ENCODE results near the gene HCFC1R1. TPM values are rescaled to one million over a fixed set of nuclear protein-coding genes. Genes with fewer than 3 reads are reported as not detected.

HCFC1R1 gene
- total RNA-seq, 2 experiments from 2014 or later: 24.2 to 24.8 TPM

- CTCF ChIA-PET: interaction anchor here (1.2 to 2.1 kb wide), 2 partner anchors 8 to 54 kb away, joined by 3 to 6 read pairs; no protein-coding TSS in a partner anchor
- no peak overlapping the region for H3K4me3 Mint-ChIP-seq
- peaks cover 14% of the 10 kb centered on the region for H3K4me1 Mint-ChIP-seq (ENCODE audit: low read depth)
- H3K27me3 Mint-ChIP-seq: peaks cover 5% of the 10 kb centered on the region
- TF ChIP-seq, protein P1, sequence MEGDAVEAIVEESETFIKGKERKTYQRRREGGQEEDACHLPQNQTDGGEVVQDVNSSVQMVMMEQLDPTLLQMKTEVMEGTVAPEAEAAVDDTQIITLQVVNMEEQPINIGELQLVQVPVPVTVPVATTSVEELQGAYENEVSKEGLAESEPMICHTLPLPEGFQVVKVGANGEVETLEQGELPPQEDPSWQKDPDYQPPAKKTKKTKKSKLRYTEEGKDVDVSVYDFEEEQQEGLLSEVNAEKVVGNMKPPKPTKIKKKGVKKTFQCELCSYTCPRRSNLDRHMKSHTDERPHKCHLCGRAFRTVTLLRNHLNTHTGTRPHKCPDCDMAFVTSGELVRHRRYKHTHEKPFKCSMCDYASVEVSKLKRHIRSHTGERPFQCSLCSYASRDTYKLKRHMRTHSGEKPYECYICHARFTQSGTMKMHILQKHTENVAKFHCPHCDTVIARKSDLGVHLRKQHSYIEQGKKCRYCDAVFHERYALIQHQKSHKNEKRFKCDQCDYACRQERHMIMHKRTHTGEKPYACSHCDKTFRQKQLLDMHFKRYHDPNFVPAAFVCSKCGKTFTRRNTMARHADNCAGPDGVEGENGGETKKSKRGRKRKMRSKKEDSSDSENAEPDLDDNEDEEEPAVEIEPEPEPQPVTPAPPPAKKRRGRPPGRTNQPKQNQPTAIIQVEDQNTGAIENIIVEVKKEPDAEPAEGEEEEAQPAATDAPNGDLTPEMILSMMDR (IDR thresholded peaks at IDR 0.05): no peak
- ATAC-seq: no peak
- no peak overlapping the region for H3K27ac Mint-ChIP-seq
- intact Hi-C loops (cut with micrococcal nuclease): no loop called here
- POLR2A ChIA-PET: interaction anchor here (1.5 to 1.7 kb wide), 2 partner anchors 17 to 28 kb away, joined by 3 to 5 read pairs; no protein-coding TSS in a partner anchor
- no peaks in the 10 kb centered on the region for H3K9me3 Mint-ChIP-seq
- peaks cover 48% of the 10 kb centered on the region for H3K36me3 Mint-ChIP-seq (ENCODE audit: low read depth)
- no peak for DNase-seq
Observed at GRCh38 chr16:2973093-2973492, 50.6 kb downstream of the HCFC1R1 start.

Other genes with a start within 250 kb of the HCFC1R1 start
- gene ELOB, start 246.7 kb downstream of the HCFC1R1 start, total RNA-seq: 100 to 1,000 TPM; 174 to 178 TPM
- under 1 TPM in 1 of 2 experiments, not detected in 1; 0.29 TPM for gene PRSS33, start 236.4 kb downstream of the HCFC1R1 start, total RNA-seq
- not detected for gene PRSS41, start 225.5 kb downstream of the HCFC1R1 start, total RNA-seq
- 10 to 100 TPM; 11.3 to 12.5 TPM for gene PRSS21, start 206.7 kb downstream of the HCFC1R1 start, total RNA-seq
- gene ZG16B, start 193.6 kb downstream of the HCFC1R1 start, total RNA-seq: 1 to 10 TPM in 1 of 2 experiments, under 1 TPM in 1; 0.97 to 2.1 TPM
- not detected for gene PRSS22, start 165.8 kb downstream of the HCFC1R1 start, total RNA-seq
- gene FLYWCH2, start 140.7 kb downstream of the HCFC1R1 start, total RNA-seq: 10 to 100 TPM; 18.9 to 19.3 TPM
- 10 to 100 TPM; 33.4 to 34.9 TPM for gene FLYWCH1, start 112.0 kb downstream of the HCFC1R1 start, total RNA-seq
- under 1 TPM in 1 of 2 experiments, not detected in 1; 0.22 TPM for gene KREMEN2, start 59.7 kb downstream of the HCFC1R1 start, total RNA-seq
- gene PAQR4, start 54.6 kb downstream of the HCFC1R1 start, total RNA-seq: 10 to 100 TPM; 29.4 to 30.4 TPM
- 100 to 1,000 TPM; 121 to 123 TPM for gene PKMYT1, start 43.5 kb downstream of the HCFC1R1 start, total RNA-seq
- gene CLDN9, start 11.0 kb downstream of the HCFC1R1 start, total RNA-seq: not detected
- not detected for gene CLDN6, start 5.8 kb downstream of the HCFC1R1 start, total RNA-seq
- gene TNFRSF12A, start 3.6 kb downstream of the HCFC1R1 start, total RNA-seq: 10 to 100 TPM; 11.8 to 13.5 TPM
- 10 to 100 TPM; 55.4 to 56.6 TPM for gene THOC6, start 93 bp upstream of the HCFC1R1 start, total RNA-seq
- under 1 TPM; 0.77 to 0.92 TPM for gene BICDL2, start 13.0 kb upstream of the HCFC1R1 start, total RNA-seq
- 1 to 10 TPM; 1.1 to 1.5 TPM for gene MMP25, start 22.6 kb upstream of the HCFC1R1 start, total RNA-seq
- 100 to 1,000 TPM; 971 to 974 TPM for gene IL32, start 41.7 kb upstream of the HCFC1R1 start, total RNA-seq
- gene ZSCAN10, start 75.4 kb upstream of the HCFC1R1 start, total RNA-seq: under 1 TPM; 0.09 to 0.25 TPM
- gene ZNF205, start 88.6 kb upstream of the HCFC1R1 start, total RNA-seq: not detected
- 1 to 10 TPM; 6.1 to 7.5 TPM for gene ZNF213, start 111.1 kb upstream of the HCFC1R1 start, total RNA-seq
- not detected for gene OR1F1, start 164.3 kb upstream of the HCFC1R1 start, total RNA-seq
- gene ZNF200, start 211.2 kb upstream of the HCFC1R1 start, total RNA-seq: 1 to 10 TPM; 8.7 to 9.6 TPM
- gene MEFV, start 232.7 kb upstream of the HCFC1R1 start, total RNA-seq: not detected